NCI-H2107 treated with DMSO at 0.1 percent for 48 hours (cell line): ENCODE measurements around the gene SDCCAG8.
A peak's percentile ranks its signal among the peaks of the same experiment; 100 is the strongest.

Experiments used
- DNase-seq: peaks from one replicate; lab custom pipeline; 2025; ENCODE audit not compliant: unreplicated experiment; lab: John Stamatoyannopoulos, UW

SDCCAG8 gene

DNA sequence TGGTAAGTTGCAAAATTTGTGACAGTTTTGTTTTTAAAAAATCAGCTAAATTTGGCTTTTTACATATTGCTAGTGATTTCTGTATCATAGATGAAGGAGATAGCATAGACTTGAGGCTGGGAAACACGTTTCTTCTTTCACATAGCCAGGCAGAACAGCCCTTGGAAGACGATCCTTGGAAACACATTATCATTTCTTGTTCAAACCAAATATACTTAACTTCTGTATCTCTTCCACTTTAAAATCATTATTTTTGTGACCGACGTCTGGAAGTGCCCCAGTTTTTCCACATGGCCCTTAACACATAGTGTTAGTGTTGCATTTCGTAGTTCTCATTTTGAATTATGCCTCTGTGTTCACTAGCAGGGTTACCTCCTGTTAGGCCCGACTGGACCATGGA, 193.5 kb downstream of the SDCCAG8 start:
- no peak for DNase-seq

GRCh38 chr1:243452092-243452491, 196.3 kb downstream of the SDCCAG8 start:
- DNase-seq: no peak

GRCh38 chr1:243454328-243454997, 198.6 kb downstream of the SDCCAG8 start:
- DNase-seq: no peak

DNA sequence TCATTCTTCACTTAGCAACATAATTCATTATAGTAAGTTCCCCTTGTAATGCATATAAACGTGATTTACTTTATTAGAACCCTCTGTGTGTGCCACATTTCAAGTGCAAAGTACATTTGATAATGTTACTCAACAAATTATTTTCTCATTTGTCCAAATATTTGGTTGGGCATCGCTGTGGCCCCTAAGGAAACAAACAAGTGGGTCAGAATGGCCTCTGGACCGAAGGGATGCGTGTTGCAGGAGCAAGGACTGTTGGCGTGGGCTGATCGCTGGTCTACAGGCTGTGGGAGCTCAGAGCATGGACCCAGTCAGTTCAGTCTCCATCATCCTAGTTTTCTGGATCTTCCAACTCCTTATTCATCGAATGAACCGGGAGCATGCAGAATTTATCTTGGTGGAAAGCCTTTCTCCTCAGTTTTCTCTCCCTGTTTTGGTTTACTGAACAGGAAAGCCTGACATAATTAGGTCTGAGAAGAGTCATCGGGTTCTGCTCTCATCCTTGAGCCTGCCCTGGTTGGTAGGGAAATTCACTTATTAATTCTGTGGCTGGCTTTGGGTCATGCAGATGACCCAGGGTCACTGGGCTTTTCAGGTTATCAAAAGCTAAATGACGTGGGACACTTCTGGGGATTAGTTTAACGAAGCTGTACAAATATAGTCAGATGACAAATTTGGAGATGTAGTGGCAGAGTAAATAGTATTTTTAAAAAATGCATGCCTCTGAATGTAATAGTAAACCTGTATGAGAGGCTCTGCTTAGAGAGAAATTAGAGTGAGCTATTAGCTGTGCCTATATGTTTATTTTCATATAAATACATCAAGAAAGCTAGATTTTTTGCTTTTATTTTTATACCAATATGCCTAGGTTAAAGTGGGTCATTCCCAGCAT, 200.2 kb downstream of the SDCCAG8 start:
- DNase-seq: no peak

GRCh38 chr1:243457363-243457982, 201.6 kb downstream of the SDCCAG8 start:
- DNase-seq: peak; percentile 10

GRCh38 chr1:243459059-243459458, 203.2 kb downstream of the SDCCAG8 start:
- no peak for DNase-seq

GRCh38 chr1:243461700-243462099, 205.9 kb downstream of the SDCCAG8 start:
- no peak for DNase-seq

GRCh38 chr1:243462929-243463697, 207.3 kb downstream of the SDCCAG8 start:
- DNase-seq: no peak

GRCh38 chr1:243465081-243465480, 209.2 kb downstream of the SDCCAG8 start:
- DNase-seq: no peak

- DNase-seq: no peak
Measured at GRCh38 chr1:243465738-243466137, 209.9 kb downstream of the SDCCAG8 start.

DNA sequence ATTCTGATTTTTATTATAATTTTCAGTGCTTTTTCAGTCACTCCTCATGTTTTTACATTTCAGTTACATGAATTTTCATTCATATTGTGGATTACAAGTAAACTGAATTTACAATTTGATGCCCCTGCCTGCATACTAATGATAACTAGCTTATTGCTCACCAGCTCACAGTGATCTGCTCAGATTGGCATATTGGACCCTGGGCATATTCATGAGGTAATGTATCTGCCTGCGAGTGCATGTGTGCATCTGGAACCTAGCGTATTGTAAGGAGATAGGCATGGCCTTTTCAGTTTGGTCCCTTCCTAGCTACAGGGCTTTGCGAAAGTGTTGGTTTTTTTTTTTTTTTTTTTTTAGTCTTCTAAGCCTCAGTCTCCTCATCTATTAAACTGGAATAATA, 213.7 kb downstream of the SDCCAG8 start:
- DNase-seq: no peak

DNA sequence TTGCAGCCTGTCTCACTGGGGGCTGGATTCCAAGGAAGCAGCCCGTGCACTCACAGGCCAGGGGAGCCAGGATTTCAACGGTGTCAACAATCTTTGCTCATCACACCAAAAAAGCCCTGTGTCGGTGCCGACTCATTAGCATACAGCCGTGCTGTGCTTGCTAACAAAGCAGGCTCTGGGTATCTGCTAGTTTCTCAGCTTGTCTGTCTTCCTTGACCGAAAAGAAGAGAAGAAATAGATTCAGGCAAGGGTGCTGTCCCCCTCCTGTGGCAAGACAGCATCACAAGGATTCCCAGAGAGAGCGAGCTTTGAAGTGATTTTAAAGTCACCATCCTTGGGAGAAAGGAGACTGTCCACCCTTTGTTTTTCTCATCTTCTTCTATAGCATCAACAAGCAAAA, 214.7 kb downstream of the SDCCAG8 start:
- no peak for DNase-seq

- DNase-seq: no peak
Measured at GRCh38 chr1:243471026-243471685, 215.3 kb downstream of the SDCCAG8 start.

DNA sequence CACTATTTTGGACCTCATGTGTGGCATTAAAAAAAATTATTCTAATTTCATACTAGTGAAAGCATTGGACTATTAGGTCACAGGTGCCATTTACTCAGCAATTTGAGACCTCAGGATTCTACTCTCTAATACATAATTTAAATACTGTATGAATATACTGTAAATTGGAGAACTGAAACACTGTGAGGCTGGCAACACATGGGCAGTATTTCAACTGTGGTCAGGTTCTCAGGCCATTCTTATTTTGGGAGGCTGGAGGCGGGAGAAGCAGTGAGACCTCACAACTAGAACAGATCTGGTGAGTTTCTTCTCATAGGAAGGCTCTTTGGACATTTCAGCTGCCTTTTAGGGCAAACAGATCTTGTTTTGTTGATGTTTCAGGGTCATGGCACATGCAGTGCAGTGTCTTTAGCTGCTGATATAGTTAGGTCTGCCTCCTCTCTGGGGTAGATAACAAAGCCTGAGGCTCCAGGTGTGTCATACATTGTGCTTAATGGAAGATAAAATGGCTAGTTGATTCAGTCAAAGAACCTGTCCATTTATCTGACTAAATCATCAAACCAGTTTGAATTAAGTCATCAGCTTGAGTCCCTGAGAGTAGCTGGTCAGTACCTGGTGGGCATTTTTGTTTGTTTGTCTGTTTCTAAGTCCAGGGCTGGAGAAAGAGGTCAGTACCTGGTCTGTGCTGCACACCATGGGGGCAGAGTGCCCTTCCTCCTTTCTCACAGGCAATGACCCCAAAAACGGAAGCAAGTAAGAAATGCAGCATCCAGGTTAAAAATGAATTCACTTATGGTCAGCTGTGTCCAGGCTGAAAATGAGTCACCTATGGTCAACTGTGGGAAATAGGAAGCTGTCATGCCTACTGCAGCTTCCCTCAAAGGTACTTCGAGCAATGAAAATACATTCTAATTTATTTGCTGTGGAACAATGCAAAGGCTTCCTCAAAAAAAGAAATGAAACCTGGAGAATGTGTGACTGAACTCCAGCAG, 216.2 kb downstream of the SDCCAG8 start:
- DNase-seq: no peak

- DNase-seq: no peak
Measured at GRCh38 chr1:243473227-243474135, 217.6 kb downstream of the SDCCAG8 start.

GRCh38 chr1:243474136-243474881, 218.5 kb downstream of the SDCCAG8 start:
- no peak for DNase-seq

GRCh38 chr1:243474906-243475305, 219.1 kb downstream of the SDCCAG8 start:
- no peak for DNase-seq

DNA sequence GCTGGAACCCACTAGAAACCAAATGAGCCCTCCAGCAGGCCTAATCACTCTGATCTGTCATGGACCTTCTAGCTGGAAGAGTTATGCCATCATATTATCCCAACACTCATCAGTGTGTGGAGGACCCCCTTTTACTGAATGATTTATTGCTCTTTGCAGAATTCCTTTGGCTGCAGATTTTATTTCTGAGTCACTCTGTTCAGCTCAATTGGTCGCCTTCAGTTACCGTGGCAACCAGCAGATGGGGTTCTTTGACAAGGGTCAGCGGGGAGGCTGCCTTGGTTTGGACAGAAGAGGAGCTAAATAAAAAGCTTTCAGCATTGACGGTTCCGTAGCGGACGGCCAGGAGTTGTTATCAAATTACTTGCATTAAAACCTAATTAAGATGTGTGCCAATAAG, 220.1 kb downstream of the SDCCAG8 start:
- no peak for DNase-seq
